GM12891 (cell line): Measurements from ENCODE around the gene CNTN5.

ENCODE experiments used
- PAX5 ChIP-seq: IDR thresholded peaks from 2 replicates; pipeline ENCODE4 v1.6.1; 2011; ENCODE audit warnings: low read length, moderate library complexity, mild to moderate bottlenecking; ENCODE audit not compliant: insufficient read depth, severe bottlenecking
- POLR2A ChIP-seq: IDR thresholded peaks from 2 replicates; pipeline ENCODE4 v1.6.1; 2011; ENCODE audit warnings: low read depth, low read length, control low read depth
- POLR2AphosphoS5 ChIP-seq: IDR thresholded peaks from 2 replicates; pipeline ENCODE4 v1.6.1; 2011; ENCODE audit warnings: low read depth, low read length, control low read depth
- TAF1 ChIP-seq: IDR thresholded peaks from 2 replicates; pipeline ENCODE4 v1.6.1; 2011; ENCODE audit warnings: low read depth, low read length, control low read depth

GRCh38 chr11:100336873-100337272, 1316.1 kb downstream of the CNTN5 start:
- TF ChIP-seq POLR2AphosphoS5 (no peak), POLR2A (no peak), TAF1 (no peak), PAX5 (no peak)
